ENCODE measurements around the gene FMO4.

FMO4 gene, protein sequence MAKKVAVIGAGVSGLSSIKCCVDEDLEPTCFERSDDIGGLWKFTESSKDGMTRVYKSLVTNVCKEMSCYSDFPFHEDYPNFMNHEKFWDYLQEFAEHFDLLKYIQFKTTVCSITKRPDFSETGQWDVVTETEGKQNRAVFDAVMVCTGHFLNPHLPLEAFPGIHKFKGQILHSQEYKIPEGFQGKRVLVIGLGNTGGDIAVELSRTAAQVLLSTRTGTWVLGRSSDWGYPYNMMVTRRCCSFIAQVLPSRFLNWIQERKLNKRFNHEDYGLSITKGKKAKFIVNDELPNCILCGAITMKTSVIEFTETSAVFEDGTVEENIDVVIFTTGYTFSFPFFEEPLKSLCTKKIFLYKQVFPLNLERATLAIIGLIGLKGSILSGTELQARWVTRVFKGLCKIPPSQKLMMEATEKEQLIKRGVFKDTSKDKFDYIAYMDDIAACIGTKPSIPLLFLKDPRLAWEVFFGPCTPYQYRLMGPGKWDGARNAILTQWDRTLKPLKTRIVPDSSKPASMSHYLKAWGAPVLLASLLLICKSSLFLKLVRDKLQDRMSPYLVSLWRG

GRCh38 chr1:171313835-171314320, at the start of gene FMO4:
Gene FMO4, plus strand, starts transcription at chr1:171314183. Its CDS starts 5,643 bp downstream, at chr1:171319826.
- no peaks in the 10 kb centered on the region for H3F3A ChIP-seq (ENCODE audit: control insufficient read depth, insufficient read depth)
- H3K79me2 ChIP-seq (ENCODE audit: control insufficient read depth, low read length) = no peaks in the 10 kb centered on the region
- peak within 1 kb of the TSS; percentile 17 for H3K27ac ChIP-seq (ENCODE audit: low read depth, low read length)
- TF ChIP-seq EZH2phosphoT487 (IDR thresholded peaks at IDR 0.05; ENCODE audit: borderline replicate concordance, low read length) (no peak), CTCF (IDR thresholded peaks at IDR 0.05; ENCODE audit: low read depth, low read length, poor library complexity, severe bottlenecking) (peak; percentile 92)
- peaks cover 16% of the 10 kb centered on the region for H3K4me1 ChIP-seq (ENCODE audit: control insufficient read depth, low read length)
- no peaks in the 10 kb centered on the region for H4K20me1 ChIP-seq (ENCODE audit: control insufficient read depth, insufficient read depth, low read depth, low read length)
- H3K9me2 ChIP-seq (replicated peaks; ENCODE audit: control insufficient read depth, low read length) = no peaks in the 10 kb centered on the region
- peak within 1 kb of the TSS; percentile 88 for H3K4me3 ChIP-seq (ENCODE audit: low read length)
- H3K36me3 ChIP-seq (ENCODE audit: control insufficient read depth, low read length) = no peaks in the 10 kb centered on the region
- H3K27me3 ChIP-seq (ENCODE audit: control insufficient read depth, low read length) = no peaks in the 10 kb centered on the region
- peak within 1 kb of the TSS; percentile 97 for H3K4me2 ChIP-seq (ENCODE audit: low read length)
- H3K9me3 ChIP-seq (ENCODE audit: control insufficient read depth, insufficient read depth, low read length) = no peaks in the 10 kb centered on the region

DNA sequence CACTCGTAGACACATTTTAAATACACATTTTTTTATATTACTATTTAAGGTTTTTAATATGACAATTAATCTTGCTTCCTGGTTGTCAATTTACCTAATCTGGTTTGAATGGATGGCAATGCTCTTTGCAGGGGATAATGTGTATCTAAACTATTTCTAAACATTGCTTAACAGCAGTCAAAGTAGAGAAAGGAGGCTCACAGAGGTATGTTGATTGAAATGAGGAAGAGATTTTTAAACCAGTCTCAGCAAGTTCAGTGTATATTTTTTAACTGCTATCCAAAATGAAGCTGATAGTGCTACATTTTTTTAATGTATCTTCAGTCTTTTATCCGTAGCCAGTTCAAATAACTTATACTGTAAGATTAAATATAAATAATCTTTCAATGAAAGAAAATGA, 48.3 kb upstream of the FMO4 start:
- no peak for TF ChIP-seq CTCF (IDR thresholded peaks at IDR 0.05; ENCODE audit: low read depth, low read length, poor library complexity, severe bottlenecking)
- Histone ChIP-seq H3K27me3 (ENCODE audit: control insufficient read depth, low read length) (no peaks in the 10 kb centered on the region), H3K27ac (ENCODE audit: low read depth, low read length) (no peak overlapping the region)

GRCh38 chr1:171266930-171267329, 47.1 kb upstream of the FMO4 start:
- no peaks in the 10 kb centered on the region for H4K20me1 ChIP-seq (ENCODE audit: control insufficient read depth, insufficient read depth, low read depth, low read length)
- H3K27ac ChIP-seq (ENCODE audit: low read depth, low read length) = no peak overlapping the region
- H3K4me1 ChIP-seq (ENCODE audit: control insufficient read depth, low read length) = no peaks in the 10 kb centered on the region
- H3K27me3 ChIP-seq (ENCODE audit: control insufficient read depth, low read length) = no peaks in the 10 kb centered on the region
- no peak for TF ChIP-seq EZH2phosphoT487 (IDR thresholded peaks at IDR 0.05; ENCODE audit: borderline replicate concordance, low read length)
- TF ChIP-seq CTCF (IDR thresholded peaks at IDR 0.05; ENCODE audit: low read depth, low read length, poor library complexity, severe bottlenecking) = no peak
- H3K9me3 ChIP-seq (ENCODE audit: control insufficient read depth, insufficient read depth, low read length) = no peaks in the 10 kb centered on the region
- no peaks in the 10 kb centered on the region for H3F3A ChIP-seq (ENCODE audit: control insufficient read depth, insufficient read depth)
- no peaks in the 10 kb centered on the region for H3K36me3 ChIP-seq (ENCODE audit: control insufficient read depth, low read length)
- no peak overlapping the region for H3K4me3 ChIP-seq (ENCODE audit: low read length)
- H3K79me2 ChIP-seq (ENCODE audit: control insufficient read depth, low read length) = no peaks in the 10 kb centered on the region
- no peak overlapping the region for H3K4me2 ChIP-seq (ENCODE audit: low read length)
- H3K9me2 ChIP-seq (replicated peaks; ENCODE audit: control insufficient read depth, low read length) = no peaks in the 10 kb centered on the region

More for the DNA sequence above, 48.3 kb upstream of the FMO4 start:
- no peak overlapping the region for H3K4me3 ChIP-seq (ENCODE audit: low read length)
- H3K4me1 ChIP-seq (ENCODE audit: control insufficient read depth, low read length) = no peaks in the 10 kb centered on the region
- H3F3A ChIP-seq (ENCODE audit: control insufficient read depth, insufficient read depth) = no peaks in the 10 kb centered on the region
- no peaks in the 10 kb centered on the region for H4K20me1 ChIP-seq (ENCODE audit: control insufficient read depth, insufficient read depth, low read depth, low read length)
- no peaks in the 10 kb centered on the region for H3K9me2 ChIP-seq (replicated peaks; ENCODE audit: control insufficient read depth, low read length)
- no peaks in the 10 kb centered on the region for H3K9me3 ChIP-seq (ENCODE audit: control insufficient read depth, insufficient read depth, low read length)
- H3K79me2 ChIP-seq (ENCODE audit: control insufficient read depth, low read length) = no peaks in the 10 kb centered on the region
- no peak overlapping the region for H3K4me2 ChIP-seq (ENCODE audit: low read length)
- no peaks in the 10 kb centered on the region for H3K36me3 ChIP-seq (ENCODE audit: control insufficient read depth, low read length)

All from DOHH2 (cell line).